ENCODE data around the gene CTDSPL. TPM values are rescaled to one million over a fixed set of nuclear protein-coding genes. Genes with fewer than 3 reads are reported as not detected.
A peak's percentile ranks its signal among the peaks of the same experiment; 100 is the strongest.

The CTDSPL gene
- total and polyA plus RNA-seq, 2 of the 13 experiments (the other 11 are each of a cell fraction or from before 2014, with no cell fraction given): 26.1 to 142 TPM

DNA sequence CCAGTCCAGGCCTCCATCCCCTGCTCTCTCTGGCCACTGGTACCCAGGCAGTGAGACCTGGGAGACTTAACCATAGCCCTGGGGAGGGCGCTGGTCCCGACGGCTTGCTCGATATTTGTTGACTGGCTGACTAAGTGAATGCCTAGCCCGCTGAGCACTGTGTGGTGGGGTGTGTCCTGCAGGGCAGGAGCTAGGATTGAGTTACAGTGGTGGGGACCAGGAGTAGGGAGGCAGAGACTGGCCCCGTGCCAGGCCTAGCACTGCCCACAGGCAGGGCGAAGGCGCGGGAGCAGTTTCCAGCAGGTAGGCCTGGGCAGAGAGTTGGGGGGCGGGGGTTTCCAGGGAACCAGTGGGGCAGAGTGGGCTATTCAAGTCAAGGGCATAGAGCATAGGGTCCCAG, 128.8 kb downstream of the CTDSPL start, which contains the start of gene VILL:
Gene VILL (plus strand): TSS at position 260 of the 400 bp plus-strand sequence. CDS start 2,887 bp downstream, outside the sequence.
- ChIA-PET CTCF (ENCODE audit: low intra/inter-chr PET ratio, low total read pairs) (no interaction called here), POLR2A (no interaction called here)
- no TSS peak for BruUV-seq (replicated peaks)
- DNase-seq (ENCODE audit: low spot score): no peak
- Histone ChIP-seq H3K4me1 (ENCODE audit: insufficient read depth, low read length) (peaks cover 88% of the 10 kb centered on the region), H3K9ac (ENCODE audit: insufficient read depth, low read depth, low read length) (no peak within 1 kb of the TSS), H3K79me2 (ENCODE audit: insufficient read depth, low read length) (no peaks in the 10 kb centered on the region), H3K36me3 (replicated peaks in 1 of 2; ENCODE audit: control insufficient read depth in 1 of 2, insufficient read depth in 2 of 2, low read length in 2 of 2) (no peaks in the 10 kb centered on the region), H3K27me3 (ENCODE audit: control insufficient read depth in 1 of 2, insufficient read depth in 2 of 2, low read length in 2 of 2) (peaks cover 1 to 13% of the 10 kb centered on the region in 2 experiments; a peak in 4 of 5 replicates), H3K9me3 (ENCODE audit: low read length) (no peaks in the 10 kb centered on the region), H2AFZ (ENCODE audit: low read length) (no peak within 1 kb of the TSS), H3K27ac (ENCODE audit: extremely low read length, insufficient read depth, low read length) (no peak within 1 kb of the TSS), H3K4me2 (ENCODE audit: low read depth, low read length) (no peak within 1 kb of the TSS; the same call in 1 of the 2 replicates), H4K20me1 (ENCODE audit: insufficient read depth, low read length) (no peaks in the 10 kb centered on the region), H3K4me3 (replicated peaks in 1 of 3; ENCODE audit: insufficient read depth in 1 of 3, low read depth in 2 of 3, low read length in 3 of 3) (no peak within 1 kb of the TSS; a peak in 1 of 6 replicates)
- no peak for ATAC-seq
- in situ Hi-C loops (cut with HindIII; ENCODE audit: extremely low pct_ligation_motif_present, low pct_unique_long_range_greater_than_20kb) (no loop called here), intact Hi-C loops (cut with micrococcal nuclease; ENCODE audit: unreplicated experiment) (no loop called here)
- TF ChIP-seq, protein P1, sequence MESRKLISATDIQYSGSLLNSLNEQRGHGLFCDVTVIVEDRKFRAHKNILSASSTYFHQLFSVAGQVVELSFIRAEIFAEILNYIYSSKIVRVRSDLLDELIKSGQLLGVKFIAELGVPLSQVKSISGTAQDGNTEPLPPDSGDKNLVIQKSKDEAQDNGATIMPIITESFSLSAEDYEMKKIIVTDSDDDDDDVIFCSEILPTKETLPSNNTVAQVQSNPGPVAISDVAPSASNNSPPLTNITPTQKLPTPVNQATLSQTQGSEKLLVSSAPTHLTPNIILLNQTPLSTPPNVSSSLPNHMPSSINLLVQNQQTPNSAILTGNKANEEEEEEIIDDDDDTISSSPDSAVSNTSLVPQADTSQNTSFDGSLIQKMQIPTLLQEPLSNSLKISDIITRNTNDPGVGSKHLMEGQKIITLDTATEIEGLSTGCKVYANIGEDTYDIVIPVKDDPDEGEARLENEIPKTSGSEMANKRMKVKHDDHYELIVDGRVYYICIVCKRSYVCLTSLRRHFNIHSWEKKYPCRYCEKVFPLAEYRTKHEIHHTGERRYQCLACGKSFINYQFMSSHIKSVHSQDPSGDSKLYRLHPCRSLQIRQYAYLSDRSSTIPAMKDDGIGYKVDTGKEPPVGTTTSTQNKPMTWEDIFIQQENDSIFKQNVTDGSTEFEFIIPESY (CRISPR knock-in tag; IDR thresholded peaks at IDR 0.05): no peak; the same call in 1 of the 2 replicates
- TF ChIP-seq, protein P2, sequence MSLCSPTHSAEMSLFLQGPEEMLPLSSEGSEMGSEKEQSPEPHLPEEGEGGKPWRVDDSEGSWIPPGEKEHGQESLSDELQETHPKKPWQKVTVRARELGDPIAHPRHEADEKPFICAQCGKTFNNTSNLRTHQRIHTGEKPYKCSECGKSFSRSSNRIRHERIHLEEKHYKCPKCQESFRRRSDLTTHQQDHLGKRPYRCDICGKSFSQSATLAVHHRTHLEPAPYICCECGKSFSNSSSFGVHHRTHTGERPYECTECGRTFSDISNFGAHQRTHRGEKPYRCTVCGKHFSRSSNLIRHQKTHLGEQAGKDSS (CRISPR knock-in tag; IDR thresholded peaks at IDR 0.05; ENCODE audit: borderline replicate concordance, low read depth): 0 out of 2 replicates have a peak, but pooled peaks have one; percentile 71
- TF ChIP-seq HNRNPL (IDR thresholded peaks at IDR 0.05; ENCODE audit: low read depth, low read length) (0 out of 2 replicates have a peak, but pooled peaks have one; percentile 48), ZNF3 (CRISPR knock-in tag; IDR thresholded peaks at IDR 0.05) (peak; percentile 84; the same call in 1 of the 2 replicates)
- 42% methylated on average over 9 of the region's 10 CpGs for WGBS (ENCODE audit: low lambda C conversion rate)
- no peak for FAIRE-seq

- no peaks in the 10 kb centered on the region for H3K79me2 ChIP-seq (ENCODE audit: insufficient read depth, low read length)
- no TSS peak for BruUV-seq (replicated peaks)
- H3K9me3 ChIP-seq (ENCODE audit: low read length): no peaks in the 10 kb centered on the region
- no peak overlapping the region for H3K9ac ChIP-seq (ENCODE audit: insufficient read depth, low read depth, low read length)
- 40% methylated on average over 6 of the region's 6 CpGs for WGBS (ENCODE audit: low lambda C conversion rate)
- no peak overlapping the region for H3K4me2 ChIP-seq (ENCODE audit: low read depth, low read length)
- intact Hi-C loops (cut with micrococcal nuclease; ENCODE audit: unreplicated experiment): no loop called here
- H3K4me3 ChIP-seq (replicated peaks in 1 of 3; ENCODE audit: insufficient read depth in 1 of 3, low read depth in 2 of 3, low read length in 3 of 3): no peak overlapping the region
- peaks cover 1 to 13% of the 10 kb centered on the region in 2 experiments; a peak in 4 of 5 replicates for H3K27me3 ChIP-seq (ENCODE audit: control insufficient read depth in 1 of 2, insufficient read depth in 2 of 2, low read length in 2 of 2)
- peaks cover 88% of the 10 kb centered on the region for H3K4me1 ChIP-seq (ENCODE audit: insufficient read depth, low read length)
- ATAC-seq (no peak), DNase-seq (ENCODE audit: low spot score) (no peak), FAIRE-seq (no peak)
- H2AFZ ChIP-seq (ENCODE audit: low read length): no peak overlapping the region
- no peaks in the 10 kb centered on the region for H3K36me3 ChIP-seq (replicated peaks in 1 of 2; ENCODE audit: control insufficient read depth in 1 of 2, insufficient read depth in 2 of 2, low read length in 2 of 2)
- in situ Hi-C loops (cut with HindIII; ENCODE audit: extremely low pct_ligation_motif_present, low pct_unique_long_range_greater_than_20kb): no loop called here
- no peak overlapping the region for H3K27ac ChIP-seq (ENCODE audit: extremely low read length, insufficient read depth, low read length)
- ChIA-PET POLR2A (no interaction called here), CTCF (ENCODE audit: low intra/inter-chr PET ratio, low total read pairs) (no interaction called here)
- H4K20me1 ChIP-seq (ENCODE audit: insufficient read depth, low read length): no peaks in the 10 kb centered on the region
- TF ChIP-seq ZNF33A (CRISPR knock-in tag; IDR thresholded peaks at IDR 0.05; ENCODE audit: borderline replicate concordance): no peak
- TF ChIP-seq TFDP2 (CRISPR knock-in tag; IDR thresholded peaks at IDR 0.05): no peak
- no peak for TF ChIP-seq NR2F1 (CRISPR knock-in tag; IDR thresholded peaks at IDR 0.05)
- TF ChIP-seq ZFY (CRISPR knock-in tag; IDR thresholded peaks at IDR 0.05): no peak
- TF ChIP-seq CENPX (CRISPR knock-in tag; IDR thresholded peaks at IDR 0.05): no peak
These were observed 129.4 kb downstream of the CTDSPL start for GRCh38 chr3:37991109-37991508.

Measured in HepG2 (cell line).